Measurements from ENCODE around the gene MOCOS.

The MOCOS gene

DNA sequence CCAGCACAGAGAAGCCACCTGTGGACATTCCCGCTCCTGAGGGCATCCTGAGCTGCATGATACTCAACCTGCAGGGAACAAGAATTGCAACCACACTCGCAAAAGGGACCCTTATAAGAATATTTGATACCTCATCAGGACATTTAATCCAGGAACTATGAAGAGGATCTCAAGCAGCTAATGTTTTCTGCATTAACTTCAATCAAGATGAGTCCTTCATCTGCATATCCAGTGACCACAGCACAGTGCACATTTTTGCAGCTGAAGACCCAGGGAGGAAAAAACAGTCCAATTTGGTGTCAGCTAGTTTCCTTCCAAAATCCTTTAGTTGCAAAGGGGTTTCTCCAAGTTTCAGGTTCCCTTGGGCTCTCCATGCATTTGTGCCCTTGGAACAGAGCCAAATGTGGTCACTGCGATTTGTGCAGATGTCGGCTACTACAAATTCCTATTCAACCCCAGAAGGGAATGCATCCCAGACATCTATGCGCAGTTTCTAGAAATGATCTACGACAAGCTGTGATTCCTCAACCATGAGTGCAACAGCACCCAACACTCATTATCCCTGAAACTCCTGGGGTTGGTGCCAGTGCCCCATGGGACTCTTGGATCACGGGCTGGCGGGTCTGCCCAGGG, 86.9 kb downstream of the MOCOS start:
- TF ChIP-seq, protein P1, sequence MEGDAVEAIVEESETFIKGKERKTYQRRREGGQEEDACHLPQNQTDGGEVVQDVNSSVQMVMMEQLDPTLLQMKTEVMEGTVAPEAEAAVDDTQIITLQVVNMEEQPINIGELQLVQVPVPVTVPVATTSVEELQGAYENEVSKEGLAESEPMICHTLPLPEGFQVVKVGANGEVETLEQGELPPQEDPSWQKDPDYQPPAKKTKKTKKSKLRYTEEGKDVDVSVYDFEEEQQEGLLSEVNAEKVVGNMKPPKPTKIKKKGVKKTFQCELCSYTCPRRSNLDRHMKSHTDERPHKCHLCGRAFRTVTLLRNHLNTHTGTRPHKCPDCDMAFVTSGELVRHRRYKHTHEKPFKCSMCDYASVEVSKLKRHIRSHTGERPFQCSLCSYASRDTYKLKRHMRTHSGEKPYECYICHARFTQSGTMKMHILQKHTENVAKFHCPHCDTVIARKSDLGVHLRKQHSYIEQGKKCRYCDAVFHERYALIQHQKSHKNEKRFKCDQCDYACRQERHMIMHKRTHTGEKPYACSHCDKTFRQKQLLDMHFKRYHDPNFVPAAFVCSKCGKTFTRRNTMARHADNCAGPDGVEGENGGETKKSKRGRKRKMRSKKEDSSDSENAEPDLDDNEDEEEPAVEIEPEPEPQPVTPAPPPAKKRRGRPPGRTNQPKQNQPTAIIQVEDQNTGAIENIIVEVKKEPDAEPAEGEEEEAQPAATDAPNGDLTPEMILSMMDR (IDR thresholded peaks at IDR 0.05; ENCODE audit: control insufficient read depth, insufficient read depth, low read depth, low read length, missing control alignments), result no peak
- H3K4me3 ChIP-seq (ENCODE audit: control insufficient read depth, low read depth, low read length), result no peak overlapping the region
- DNase-seq (ENCODE audit: low read depth), result no peak

DNA sequence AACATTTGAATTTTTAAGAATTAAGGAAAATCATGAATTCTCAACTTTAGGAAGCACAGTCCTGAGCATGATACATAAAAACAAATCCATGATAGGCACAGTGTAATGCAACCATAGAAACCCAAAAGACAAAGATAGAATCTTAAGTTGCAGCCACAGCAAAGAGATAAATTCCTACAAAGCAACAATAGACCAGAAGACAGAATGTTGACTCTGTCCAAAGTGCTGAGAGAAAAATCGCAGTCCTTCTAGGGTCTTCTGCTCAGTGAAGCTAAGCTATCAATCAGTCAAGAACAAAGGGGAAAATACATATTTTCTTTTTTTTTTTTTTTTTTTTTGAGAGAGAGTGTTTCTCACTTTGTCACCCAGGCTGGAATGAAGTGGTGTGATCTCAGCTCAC, 88.3 kb downstream of the MOCOS start:
- H3K4me3 ChIP-seq (ENCODE audit: control insufficient read depth, low read depth, low read length), result no peak overlapping the region
- no peak for DNase-seq (ENCODE audit: low read depth)
- TF ChIP-seq, protein P1 (IDR thresholded peaks at IDR 0.05; ENCODE audit: control insufficient read depth, insufficient read depth, low read depth, low read length, missing control alignments), result no peak

DNA sequence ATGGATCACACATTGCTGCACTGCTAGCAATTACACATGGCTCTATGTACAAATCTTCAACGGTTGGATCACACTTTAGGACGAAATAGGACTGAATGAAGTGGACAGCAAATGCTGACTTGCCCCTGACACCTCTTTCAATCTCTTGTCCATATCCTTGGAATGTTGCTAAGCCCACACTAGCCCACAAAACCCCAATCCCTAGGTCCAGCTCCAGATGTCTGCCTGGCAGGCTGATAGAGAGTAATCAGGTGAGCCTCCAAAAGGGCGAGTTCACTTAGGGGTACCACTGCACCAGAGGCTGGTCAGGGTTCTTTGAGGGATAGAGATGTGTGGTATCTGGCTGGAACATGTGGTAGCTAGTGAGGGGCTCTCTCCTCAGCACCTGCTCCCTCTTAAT, 91.7 kb downstream of the MOCOS start:
- DNase-seq (ENCODE audit: low read depth), result no peak
- TF ChIP-seq, protein P1 (IDR thresholded peaks at IDR 0.05; ENCODE audit: control insufficient read depth, insufficient read depth, low read depth, low read length, missing control alignments), result no peak
- H3K4me3 ChIP-seq (ENCODE audit: control insufficient read depth, low read depth, low read length), result no peak overlapping the region

DNA sequence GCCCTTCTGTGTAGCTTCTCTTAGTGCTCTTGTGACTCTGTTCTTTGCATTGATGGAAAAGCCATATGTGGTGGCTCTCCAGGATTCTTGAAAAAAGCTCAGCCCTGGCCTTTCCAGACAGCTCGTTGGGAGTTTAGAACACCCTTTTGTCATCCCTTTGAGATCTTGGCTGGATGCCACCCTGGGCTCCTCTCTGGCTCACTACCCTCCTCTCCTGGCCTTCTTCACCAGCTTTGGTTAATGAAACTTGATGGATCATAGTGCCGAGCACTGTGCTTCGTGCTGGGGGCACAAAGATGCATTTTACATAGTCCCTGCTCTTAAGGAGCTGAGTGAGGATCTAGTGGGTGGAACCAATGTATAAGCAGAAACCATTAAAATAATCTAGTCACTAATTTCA, 94.6 kb downstream of the MOCOS start:
- TF ChIP-seq, protein P1 (IDR thresholded peaks at IDR 0.05; ENCODE audit: control insufficient read depth, insufficient read depth, low read depth, low read length, missing control alignments), result no peak
- DNase-seq (ENCODE audit: low read depth), result no peak
- H3K4me3 ChIP-seq (ENCODE audit: control insufficient read depth, low read depth, low read length), result no peak overlapping the region

DNA sequence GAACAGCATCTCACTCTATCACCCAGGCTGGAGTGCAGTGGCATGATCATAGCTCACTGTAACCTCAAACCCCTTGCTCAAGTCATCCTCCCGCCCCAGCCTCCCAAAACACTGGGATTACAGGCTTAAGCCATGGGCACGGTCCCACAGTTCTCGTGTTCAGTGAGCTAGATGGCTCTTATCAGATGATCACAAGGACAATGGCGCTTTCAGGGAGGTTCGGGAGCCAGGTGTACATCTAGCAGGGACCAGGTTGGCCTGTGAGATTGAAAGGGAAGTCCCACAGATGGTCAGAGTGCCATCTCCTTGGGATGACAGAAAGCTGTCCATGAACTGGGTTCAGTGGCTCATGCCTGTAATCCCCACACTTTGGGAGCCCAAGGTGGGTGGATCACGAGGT, 96.2 kb downstream of the MOCOS start:
- TF ChIP-seq, protein P1 (IDR thresholded peaks at IDR 0.05; ENCODE audit: control insufficient read depth, insufficient read depth, low read depth, low read length, missing control alignments), result no peak
- no peak for DNase-seq (ENCODE audit: low read depth)

DNA sequence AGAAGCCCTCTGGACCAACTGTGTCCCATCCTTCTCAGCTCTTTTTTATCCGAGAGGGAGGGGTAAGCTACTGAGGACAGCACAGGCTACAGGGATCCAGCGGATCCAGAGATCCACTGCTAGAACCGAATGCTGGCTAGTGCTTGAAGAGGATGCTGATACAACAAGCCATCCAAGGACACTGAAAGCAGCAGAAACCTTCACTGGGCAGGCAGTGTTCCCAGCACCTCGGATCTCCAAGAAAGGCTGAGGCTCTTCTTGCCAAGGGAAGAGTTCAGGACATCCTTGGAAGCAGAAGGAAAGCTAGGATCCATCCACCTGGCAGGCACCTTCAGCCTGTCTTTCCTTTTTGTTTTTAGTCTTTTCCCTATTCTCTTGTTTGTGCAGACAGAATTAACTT, 97.0 kb downstream of the MOCOS start:
- no peak overlapping the region for H3K4me3 ChIP-seq (ENCODE audit: control insufficient read depth, low read depth, low read length)
- TF ChIP-seq, protein P1 (IDR thresholded peaks at IDR 0.05; ENCODE audit: control insufficient read depth, insufficient read depth, low read depth, low read length, missing control alignments), result no peak
- DNase-seq (ENCODE audit: low read depth), result no peak

More for the DNA sequence above, 96.2 kb downstream of the MOCOS start:
- no peak overlapping the region for H3K4me3 ChIP-seq (ENCODE audit: control insufficient read depth, low read depth, low read length)
